NT2/D1 (cell line): ENCODE measurements around the gene MEIS1.

Experiments used
- DNase-seq: peaks from one replicate; pipeline ENCODE4 v3.0.0-alpha.2; 2011; ENCODE audit warnings: low read depth, low spot score
- H3K27me3 ChIP-seq: 2 replicates; pipeline ENCODE4 v1.6.0; 2011; ENCODE audit warnings: mild to moderate bottlenecking; ENCODE audit not compliant: insufficient read length, insufficient read depth
- H3K36me3 ChIP-seq: 2 replicates; pipeline ENCODE4 v1.6.1; 2011; ENCODE audit warnings: mild to moderate bottlenecking, low read length, mixed read lengths; ENCODE audit not compliant: insufficient read depth, insufficient read length
- H3K4me1 ChIP-seq: 2 replicates; pipeline ENCODE4 v1.5.1; 2011; ENCODE audit not compliant: insufficient read depth, insufficient read length
- H3K4me3 ChIP-seq: 2 replicates; pipeline ENCODE4 v1.5.1; 2011; ENCODE audit warnings: low read depth; ENCODE audit not compliant: insufficient read length
- H3K9ac ChIP-seq: 2 replicates; pipeline ENCODE4 v1.6.0; 2011; ENCODE audit warnings: low read depth; ENCODE audit not compliant: insufficient read length
- H3K9me3 ChIP-seq: 2 replicates; pipeline ENCODE4 v1.5.1; 2011; ENCODE audit warnings: mild to moderate bottlenecking, low read length; ENCODE audit not compliant: insufficient read depth
- SUZ12 ChIP-seq: IDR thresholded peaks from 2 replicates; pipeline ENCODE4 v1.6.1; 2011; ENCODE audit not compliant: insufficient read length, insufficient read depth; ENCODE audit errors: extremely low read depth
- YY1 ChIP-seq: IDR thresholded peaks from 2 replicates; pipeline ENCODE4 v1.6.1; 2011; ENCODE audit not compliant: insufficient read length, insufficient read depth
- ZNF274 ChIP-seq: IDR thresholded peaks from 2 replicates; pipeline ENCODE4 v1.6.1; 2011; ENCODE audit warnings: mild to moderate bottlenecking, low read depth, low read length

MEIS1 gene

GRCh38 chr2:66508484-66509071 is 73.7 kb downstream of the MEIS1 start:
- DNase-seq, result peak; percentile 33
- H3K36me3 ChIP-seq, result no peaks in the 10 kb centered on the region
- TF ChIP-seq ZNF274 (no peak), SUZ12 (no peak), YY1 (no peak)
- H3K9ac ChIP-seq, result peak overlapping the region; percentile 56
- H3K27me3 ChIP-seq, result no peaks in the 10 kb centered on the region
- H3K9me3 ChIP-seq, result no peaks in the 10 kb centered on the region
- peak overlapping the region; percentile 1 for H3K4me3 ChIP-seq
- peaks cover 4% of the 10 kb centered on the region for H3K4me1 ChIP-seq

GRCh38 chr2:66509326-66509811 is 74.4 kb downstream of the MEIS1 start:
- TF ChIP-seq YY1, result no peak
- TF ChIP-seq ZNF274, result no peak
- no peak for TF ChIP-seq SUZ12
- no peaks in the 10 kb centered on the region for H3K9me3 ChIP-seq
- no peaks in the 10 kb centered on the region for H3K27me3 ChIP-seq
- no peak overlapping the region for H3K4me3 ChIP-seq
- DNase-seq, result peak; percentile 36
- peaks cover 4% of the 10 kb centered on the region for H3K4me1 ChIP-seq
- no peaks in the 10 kb centered on the region for H3K36me3 ChIP-seq
- no peak overlapping the region for H3K9ac ChIP-seq

GRCh38 chr2:66512626-66513025 is 77.7 kb downstream of the MEIS1 start:
- no peaks in the 10 kb centered on the region for H3K4me1 ChIP-seq
- DNase-seq, result no peak

GRCh38 chr2:66515743-66516142 is 80.8 kb downstream of the MEIS1 start:
- H3K4me1 ChIP-seq, result no peaks in the 10 kb centered on the region
- H3K4me3 ChIP-seq, result no peak overlapping the region
- H3K36me3 ChIP-seq, result no peaks in the 10 kb centered on the region
- H3K9me3 ChIP-seq, result no peaks in the 10 kb centered on the region
- no peak for DNase-seq
- TF ChIP-seq ZNF274 (no peak), SUZ12 (no peak)
- H3K27me3 ChIP-seq, result no peaks in the 10 kb centered on the region
- no peak overlapping the region for H3K9ac ChIP-seq

More at GRCh38 chr2:66512626-66513025, 77.7 kb downstream of the MEIS1 start:
- H3K27me3 ChIP-seq, result no peaks in the 10 kb centered on the region
- no peak overlapping the region for H3K4me3 ChIP-seq
- no peaks in the 10 kb centered on the region for H3K36me3 ChIP-seq
- H3K9ac ChIP-seq, result no peak overlapping the region
- no peaks in the 10 kb centered on the region for H3K9me3 ChIP-seq
- no peak for TF ChIP-seq YY1
- no peak for TF ChIP-seq ZNF274
- TF ChIP-seq SUZ12, result no peak

GRCh38 chr2:66516499-66516898 is 81.6 kb downstream of the MEIS1 start:
- Histone ChIP-seq H3K4me3 (no peak overlapping the region), H3K9ac (no peak overlapping the region), H3K9me3 (no peaks in the 10 kb centered on the region), H3K36me3 (no peaks in the 10 kb centered on the region), H3K27me3 (no peaks in the 10 kb centered on the region), H3K4me1 (no peaks in the 10 kb centered on the region)
- DNase-seq, result no peak
- TF ChIP-seq YY1, result no peak

- DNase-seq, result no peak
- Histone ChIP-seq H3K27me3 (no peaks in the 10 kb centered on the region), H3K36me3 (no peaks in the 10 kb centered on the region), H3K4me1 (no peaks in the 10 kb centered on the region), H3K9ac (no peak overlapping the region), H3K4me3 (no peak overlapping the region), H3K9me3 (no peaks in the 10 kb centered on the region)
- no peak for TF ChIP-seq ZNF274
- TF ChIP-seq SUZ12, result no peak
- no peak for TF ChIP-seq YY1
Measured at GRCh38 chr2:66517772-66518171, 82.8 kb downstream of the MEIS1 start.

GRCh38 chr2:66519264-66519843 is 84.4 kb downstream of the MEIS1 start:
- Histone ChIP-seq H3K27me3 (no peaks in the 10 kb centered on the region), H3K4me1 (no peaks in the 10 kb centered on the region), H3K9ac (no peak overlapping the region), H3K36me3 (no peaks in the 10 kb centered on the region), H3K4me3 (no peak overlapping the region), H3K9me3 (no peaks in the 10 kb centered on the region)
- DNase-seq, result no peak
- TF ChIP-seq SUZ12 (no peak), YY1 (no peak), ZNF274 (no peak)
